GM12873 (cell line): ENCODE measurements around the gene SEC11A.
A peak's percentile ranks its signal among the peaks of the same experiment; 100 is the strongest.

Source experiments
- TF ChIP-seq, protein P1 (sequence below): IDR thresholded peaks from 2 replicates; pipeline ENCODE4 v1.5.1; 2012; ENCODE audit warnings: low read depth, mild to moderate bottlenecking, moderate library complexity, low read length, control low read depth; ENCODE audit not compliant: insufficient read depth; ENCODE audit errors: missing control alignments

SEC11A gene

DNA sequence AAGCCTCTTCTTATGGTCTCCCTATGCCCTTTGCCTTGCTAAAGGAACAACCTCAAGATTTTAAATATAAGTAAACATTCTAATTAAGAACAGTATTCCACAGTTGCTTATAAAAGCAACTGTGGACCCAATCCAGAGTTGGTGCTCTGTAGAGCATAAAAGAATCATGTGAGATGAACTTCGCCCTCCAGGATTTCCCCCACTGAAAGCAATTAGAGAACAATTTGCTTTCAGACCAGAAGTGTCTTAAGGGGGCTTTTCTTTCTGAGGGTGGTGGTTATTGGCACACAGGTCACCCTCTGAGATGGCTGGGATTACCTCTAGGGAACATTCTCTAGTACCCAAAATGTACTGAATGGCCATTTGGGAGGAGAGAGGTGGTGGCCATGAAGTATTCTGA, 43.1 kb upstream of the SEC11A start:
- TF ChIP-seq, protein P1, sequence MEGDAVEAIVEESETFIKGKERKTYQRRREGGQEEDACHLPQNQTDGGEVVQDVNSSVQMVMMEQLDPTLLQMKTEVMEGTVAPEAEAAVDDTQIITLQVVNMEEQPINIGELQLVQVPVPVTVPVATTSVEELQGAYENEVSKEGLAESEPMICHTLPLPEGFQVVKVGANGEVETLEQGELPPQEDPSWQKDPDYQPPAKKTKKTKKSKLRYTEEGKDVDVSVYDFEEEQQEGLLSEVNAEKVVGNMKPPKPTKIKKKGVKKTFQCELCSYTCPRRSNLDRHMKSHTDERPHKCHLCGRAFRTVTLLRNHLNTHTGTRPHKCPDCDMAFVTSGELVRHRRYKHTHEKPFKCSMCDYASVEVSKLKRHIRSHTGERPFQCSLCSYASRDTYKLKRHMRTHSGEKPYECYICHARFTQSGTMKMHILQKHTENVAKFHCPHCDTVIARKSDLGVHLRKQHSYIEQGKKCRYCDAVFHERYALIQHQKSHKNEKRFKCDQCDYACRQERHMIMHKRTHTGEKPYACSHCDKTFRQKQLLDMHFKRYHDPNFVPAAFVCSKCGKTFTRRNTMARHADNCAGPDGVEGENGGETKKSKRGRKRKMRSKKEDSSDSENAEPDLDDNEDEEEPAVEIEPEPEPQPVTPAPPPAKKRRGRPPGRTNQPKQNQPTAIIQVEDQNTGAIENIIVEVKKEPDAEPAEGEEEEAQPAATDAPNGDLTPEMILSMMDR = no peak

DNA sequence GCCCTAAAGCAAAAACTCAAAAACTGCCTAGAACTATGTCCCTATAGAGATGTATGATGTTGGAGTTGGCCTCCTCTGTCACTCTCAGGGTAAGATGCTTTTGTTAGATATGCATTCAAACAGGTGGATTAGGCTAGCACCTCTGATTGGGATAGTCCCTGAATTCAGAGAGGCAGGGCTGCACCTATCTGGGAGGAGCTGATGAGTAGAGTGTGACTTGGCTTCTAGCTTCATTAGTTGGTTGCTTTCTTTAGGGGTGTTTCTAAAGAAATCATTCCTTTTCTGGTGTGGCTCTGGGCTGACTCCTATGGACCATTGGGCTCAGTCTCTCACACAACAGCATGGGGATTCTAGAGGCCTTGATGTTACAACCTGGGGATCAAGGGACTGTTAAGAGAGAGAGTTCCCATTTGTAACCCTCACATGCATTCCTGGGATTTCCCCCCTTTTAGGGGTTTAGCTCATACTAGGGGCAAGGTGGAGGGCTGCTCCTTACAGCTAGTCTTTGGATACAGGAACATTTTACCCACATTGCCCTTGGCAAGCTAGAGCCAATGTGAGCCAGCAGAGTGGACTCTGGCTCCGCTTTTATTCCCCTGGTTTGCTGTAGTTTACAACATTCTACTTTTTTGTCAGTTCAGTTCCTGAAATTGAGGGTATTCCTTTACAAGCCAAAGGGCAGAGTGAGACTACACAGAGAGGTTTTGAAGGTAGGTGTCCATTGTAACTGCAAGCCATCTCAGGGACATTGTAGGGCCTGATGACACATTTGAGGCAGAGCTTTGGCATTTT, 40.0 kb upstream of the SEC11A start:
- TF ChIP-seq, protein P1 = no peak

DNA sequence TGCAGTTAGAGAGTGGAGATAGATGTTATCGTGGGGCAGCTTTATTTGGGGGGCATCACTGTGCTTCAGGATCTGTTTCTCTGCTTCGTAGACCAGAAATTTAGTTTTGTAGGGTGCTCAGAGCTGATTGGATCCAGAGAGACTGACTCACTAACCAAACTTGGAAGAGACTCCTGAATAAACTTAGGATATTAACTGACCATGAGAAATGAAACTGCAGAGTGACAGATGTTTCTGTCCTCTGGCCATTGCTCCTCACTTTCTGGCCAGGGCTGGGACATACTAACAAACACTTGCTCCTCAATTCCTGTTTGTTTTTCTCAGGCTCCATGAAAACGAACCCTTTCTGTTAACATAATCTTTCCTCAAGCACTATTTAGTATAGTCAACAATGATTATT, 36.8 kb upstream of the SEC11A start:
- TF ChIP-seq, protein P1 = no peak

DNA sequence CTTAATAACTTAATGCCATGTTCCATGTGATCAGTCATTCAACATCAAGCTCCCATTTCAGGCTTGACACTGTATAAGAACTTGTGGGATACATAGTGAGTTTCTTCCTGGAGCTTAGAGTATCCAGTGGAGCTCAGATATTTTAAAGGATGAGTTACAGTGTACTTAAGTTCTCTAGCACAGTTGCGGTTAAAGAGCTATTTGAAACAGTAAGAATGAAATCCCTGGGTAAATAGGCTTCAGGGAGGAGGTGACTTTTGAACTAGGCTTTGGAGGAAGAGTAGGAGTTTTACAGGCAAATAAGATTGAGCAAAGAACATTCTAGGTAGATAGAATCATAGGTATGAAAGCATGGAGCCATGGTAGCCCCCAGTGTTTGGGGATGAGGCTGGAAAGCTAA, 36.3 kb upstream of the SEC11A start:
- TF ChIP-seq, protein P1 = no peak

DNA sequence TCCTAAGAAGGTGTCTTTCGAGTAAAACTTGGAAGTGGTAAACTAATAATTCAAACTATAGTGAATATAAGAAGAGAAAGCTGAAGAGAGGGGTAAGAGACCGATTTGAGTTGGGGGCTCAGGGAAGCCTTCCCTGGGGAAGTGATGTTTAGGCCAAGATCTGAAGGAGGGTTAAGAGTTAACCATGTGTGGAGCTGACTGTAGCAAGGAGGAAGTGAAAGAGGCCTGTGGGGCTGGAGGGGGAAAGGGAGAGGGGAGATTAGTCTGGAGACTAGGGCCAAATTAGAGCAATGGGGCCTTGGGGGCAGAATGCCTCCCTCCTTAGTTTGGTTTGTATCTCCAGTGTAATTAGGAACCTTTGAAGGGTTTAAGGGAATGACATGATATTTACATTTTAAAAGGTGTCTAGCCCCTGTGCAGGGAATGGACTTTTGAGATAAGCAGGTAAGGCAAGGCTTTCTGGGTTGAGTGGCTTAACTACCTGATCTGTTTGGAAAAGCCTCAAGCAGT, 34.7 kb upstream of the SEC11A start:
- TF ChIP-seq, protein P1 = no peak

DNA sequence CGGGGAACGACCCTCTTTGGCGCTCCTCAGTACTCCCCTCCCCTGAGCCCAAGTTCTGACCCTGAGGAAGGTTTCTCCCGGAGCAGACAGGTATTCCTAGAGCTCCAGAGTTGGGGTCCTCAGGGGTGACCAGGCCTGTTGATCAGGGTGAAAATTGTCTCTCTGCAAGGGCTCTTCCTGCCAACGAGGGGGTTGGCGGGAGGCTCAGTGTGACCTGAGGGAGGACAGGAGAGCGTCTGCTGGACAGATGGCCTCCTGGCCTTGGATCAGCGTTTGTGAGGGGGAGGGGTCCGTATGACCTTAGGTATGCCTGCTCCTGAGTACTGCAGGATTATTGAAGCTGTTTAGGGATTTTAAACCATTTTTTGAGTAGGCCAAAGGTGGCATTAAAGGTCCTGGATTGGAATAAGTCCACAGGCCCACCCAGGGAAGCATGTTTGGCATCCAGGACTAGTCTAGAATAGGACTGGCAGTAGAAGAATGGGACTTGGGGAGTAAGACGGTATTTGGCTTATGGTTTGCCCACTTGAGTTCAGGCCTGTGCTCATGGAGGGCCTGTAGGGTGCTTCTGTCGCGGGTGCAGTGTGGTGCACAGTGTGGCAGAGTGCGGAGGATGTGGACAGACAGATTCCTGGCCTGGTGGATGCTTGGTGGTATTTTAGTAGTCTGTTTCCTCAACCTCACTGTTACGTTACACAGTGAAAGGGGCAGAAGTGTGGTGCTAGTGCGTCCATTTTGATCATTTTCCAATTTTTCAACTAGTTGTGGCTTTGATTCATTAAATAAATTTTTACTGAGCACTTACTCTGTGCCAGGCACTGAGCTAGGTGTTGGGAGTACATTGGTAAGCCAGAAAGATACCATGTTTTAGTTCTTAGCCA, 33.4 kb upstream of the SEC11A start:
- TF ChIP-seq, protein P1 = peak; percentile 28
